Vagina (tissue), 2 donors: ENCODE results near the gene ZBTB38.

Experiments
- POLR2A ChIP-seq, 2 donors: fragments of 450-650 bp; IDR thresholded peaks; one replicate each; pipeline ENCODE4 v1.6.1; 2017; ENCODE audit warnings: antibody characterized with exemption in 2 of 2, mild to moderate bottlenecking in 2 of 2, moderate library complexity in 2 of 2
- POLR2AphosphoS5 ChIP-seq, 2 donors: sonication (generic); formaldehyde crosslinking; IDR thresholded peaks; one replicate each; pipeline ENCODE4 v1.9.0; 2017; ENCODE audit warnings: antibody characterized with exemption in 2 of 2, mild to moderate bottlenecking in 2 of 2, low read depth in 1 of 2; ENCODE audit not compliant: insufficient read depth in 1 of 2
- TF ChIP-seq, protein P1 (sequence below), 3 experiments: fragments of 450-650 bp in 2 of 3; fragments of 200-600 bp in 1 of 3; sonication (generic) in 1 of 3; IDR thresholded peaks; one replicate each; pipeline ENCODE4 v1.5.1; 2017 to 2019; ENCODE audit warnings: antibody characterized with exemption in 3 of 3, mild to moderate bottlenecking in 2 of 3, moderate library complexity in 2 of 3

DNA sequence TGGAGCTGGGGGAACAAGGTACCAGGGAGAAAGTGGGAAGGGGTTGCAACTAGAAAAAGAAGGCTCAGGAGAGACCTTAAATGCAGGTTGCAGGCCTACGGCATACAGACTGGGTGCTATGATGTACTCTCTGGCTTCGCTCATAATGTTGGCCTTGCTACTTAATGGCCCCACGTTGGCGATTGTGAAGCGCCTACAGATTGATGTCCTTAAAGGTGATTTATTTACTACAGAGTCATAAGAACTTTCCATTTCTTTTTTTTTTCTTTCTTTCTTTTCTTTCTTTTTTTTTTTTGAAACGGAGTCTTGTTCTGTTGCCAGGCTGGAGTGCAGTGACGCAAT, 25.4 kb downstream of the ZBTB38 start:
- TF ChIP-seq POLR2A (IDR thresholded peaks at IDR 0.05) (no peak), POLR2AphosphoS5 (IDR thresholded peaks at IDR 0.05; ENCODE audit: insufficient read depth in 1 of 2, low read depth in 1 of 2) (no peak)
- TF ChIP-seq, protein P1, sequence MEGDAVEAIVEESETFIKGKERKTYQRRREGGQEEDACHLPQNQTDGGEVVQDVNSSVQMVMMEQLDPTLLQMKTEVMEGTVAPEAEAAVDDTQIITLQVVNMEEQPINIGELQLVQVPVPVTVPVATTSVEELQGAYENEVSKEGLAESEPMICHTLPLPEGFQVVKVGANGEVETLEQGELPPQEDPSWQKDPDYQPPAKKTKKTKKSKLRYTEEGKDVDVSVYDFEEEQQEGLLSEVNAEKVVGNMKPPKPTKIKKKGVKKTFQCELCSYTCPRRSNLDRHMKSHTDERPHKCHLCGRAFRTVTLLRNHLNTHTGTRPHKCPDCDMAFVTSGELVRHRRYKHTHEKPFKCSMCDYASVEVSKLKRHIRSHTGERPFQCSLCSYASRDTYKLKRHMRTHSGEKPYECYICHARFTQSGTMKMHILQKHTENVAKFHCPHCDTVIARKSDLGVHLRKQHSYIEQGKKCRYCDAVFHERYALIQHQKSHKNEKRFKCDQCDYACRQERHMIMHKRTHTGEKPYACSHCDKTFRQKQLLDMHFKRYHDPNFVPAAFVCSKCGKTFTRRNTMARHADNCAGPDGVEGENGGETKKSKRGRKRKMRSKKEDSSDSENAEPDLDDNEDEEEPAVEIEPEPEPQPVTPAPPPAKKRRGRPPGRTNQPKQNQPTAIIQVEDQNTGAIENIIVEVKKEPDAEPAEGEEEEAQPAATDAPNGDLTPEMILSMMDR (IDR thresholded peaks at IDR 0.05), result no peak
